OCI-LY3 (cell line): ENCODE results near the gene LEMD1.

Source experiments
- H2AFZ ChIP-seq: fragments of 200-600, 300-600 bp; shearing (Covaris generic); 2 replicates; pipeline ENCODE4 v1.6.0; 2014; ENCODE audit warnings: antibody characterized with exemption, low read depth, low read length
- H3K27ac ChIP-seq: fragments of 200-600, 300-600 bp; sonication (generic); 2 replicates; pipeline ENCODE4 v1.5.1; 2014; ENCODE audit warnings: mild to moderate bottlenecking, low read length, moderate library complexity, mixed read lengths
- H3K27me3 ChIP-seq: fragments of 200-600, 300-600 bp; sonication (generic); 2 replicates; pipeline ENCODE4 v1.6.1; 2014; ENCODE audit warnings: low read depth, low read length, mixed read lengths
- H3K36me3 ChIP-seq: fragments of 200-600, 300-600 bp; sonication (generic); replicated peaks from 2 replicates; pipeline ENCODE3; 2014; ENCODE audit warnings: low read depth, low read length, mixed read lengths
- H3K4me1 ChIP-seq: fragments of 300-600, 200-600 bp; sonication (generic); 2 replicates; pipeline ENCODE4 v1.6.1; 2014; ENCODE audit warnings: low read length, mixed read lengths
- H3K4me2 ChIP-seq: fragments of 200-600, 300-600 bp; sonication (generic); 2 replicates; pipeline ENCODE4 v1.6.1; 2014; ENCODE audit warnings: low read length, mixed read lengths
- H3K4me3 ChIP-seq: fragments of 300-600, 200-600 bp; sonication (generic); 2 replicates; pipeline ENCODE4 v1.5.1; 2014; ENCODE audit warnings: antibody characterized with exemption, mild to moderate bottlenecking, low read length, moderate library complexity
- H3K79me2 ChIP-seq: fragments of 300-600, 200-600 bp; shearing (Covaris generic); 2 replicates; pipeline ENCODE4 v1.6.1; 2014; ENCODE audit warnings: mild to moderate bottlenecking, low read length, mixed read lengths
- H3K9ac ChIP-seq: fragments of 300-600, 200-600 bp; shearing (Covaris generic); 2 replicates; pipeline ENCODE4 v1.6.0; 2014; ENCODE audit warnings: mild to moderate bottlenecking, low read length, moderate library complexity
- H3K9me3 ChIP-seq: fragments of 200-600, 300-600 bp; shearing (Covaris generic); 2 replicates; pipeline ENCODE4 v1.6.1; 2014; ENCODE audit warnings: low read length, mixed read lengths; ENCODE audit not compliant: insufficient read depth
- H4K20me1 ChIP-seq: fragments of 200-600, 300-600 bp; sonication (generic); 2 replicates; pipeline ENCODE4 v1.6.1; 2016; ENCODE audit warnings: low read length, mixed read lengths; ENCODE audit not compliant: insufficient read depth
- EZH2phosphoT487 ChIP-seq: fragments of 200-600 bp; shearing (Covaris generic); IDR thresholded peaks from 2 replicates; pipeline ENCODE4 v1.6.1; 2018; ENCODE audit warnings: antibody characterized with exemption, mixed run types, low read depth
- TF ChIP-seq, protein P1 (sequence below): fragments of 200-600, 300-600 bp; sonication (generic); IDR thresholded peaks from 2 replicates; pipeline ENCODE4 v1.5.1; 2014; ENCODE audit warnings: antibody characterized with exemption, low read length, low read depth

LEMD1 gene

DNA sequence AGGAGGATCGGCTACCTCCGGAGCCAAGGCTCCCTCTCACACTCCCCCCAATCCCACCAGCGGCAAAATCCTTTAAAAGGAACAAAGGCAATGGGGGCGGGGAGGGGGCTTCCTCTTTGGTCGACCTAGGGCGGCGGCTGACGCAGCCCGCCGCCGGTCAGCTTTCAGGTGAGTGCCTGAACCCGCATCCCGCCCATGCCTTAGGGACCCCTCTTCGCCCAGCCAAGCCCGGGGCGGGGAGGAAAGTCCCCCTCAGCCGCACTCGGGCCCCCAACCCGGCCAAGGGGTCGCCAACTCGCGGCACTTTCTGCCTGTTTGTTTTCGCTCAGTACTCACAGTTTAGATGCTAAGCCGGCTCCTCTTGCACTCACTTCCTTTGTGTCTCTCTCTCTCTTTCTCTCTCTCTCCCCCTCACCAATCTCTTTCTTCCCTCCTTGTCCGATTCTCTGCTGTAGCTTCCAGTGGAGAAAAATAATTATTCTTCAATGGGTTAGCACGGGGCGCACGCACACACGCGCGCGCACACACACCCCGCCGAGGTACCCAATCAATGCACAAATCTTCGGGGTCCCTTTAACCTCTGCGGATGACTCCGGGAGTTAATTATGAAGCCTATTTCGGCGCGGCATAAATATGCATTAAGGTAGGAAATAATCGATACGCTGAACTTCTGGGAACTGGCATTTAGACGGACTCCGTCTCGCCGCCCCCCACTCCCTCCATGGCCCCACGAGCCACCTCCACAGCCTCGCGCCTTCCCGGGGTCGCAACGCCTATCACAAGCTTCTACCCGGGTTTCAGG lies 33.9 kb upstream of the LEMD1 start, which contains the start of gene BLACAT1:
TSS of gene BLACAT1 (minus strand) at position 465 of the 802 bp plus-strand sequence.
- Histone ChIP-seq H3K4me3 (no peak within 1 kb of the TSS), H3K79me2 (no peaks in the 10 kb centered on the region), H3K27ac (no peak within 1 kb of the TSS), H4K20me1 (peaks cover 4% of the 10 kb centered on the region; the same call in 1 of the 2 replicates), H3K4me1 (no peaks in the 10 kb centered on the region), H3K9me3 (no peaks in the 10 kb centered on the region), H3K36me3 (no peaks in the 10 kb centered on the region), H2AFZ (no peak within 1 kb of the TSS), H3K27me3 (peaks cover 69% of the 10 kb centered on the region), H3K4me2 (no peak within 1 kb of the TSS), H3K9ac (no peak within 1 kb of the TSS)
- TF ChIP-seq, protein P1, sequence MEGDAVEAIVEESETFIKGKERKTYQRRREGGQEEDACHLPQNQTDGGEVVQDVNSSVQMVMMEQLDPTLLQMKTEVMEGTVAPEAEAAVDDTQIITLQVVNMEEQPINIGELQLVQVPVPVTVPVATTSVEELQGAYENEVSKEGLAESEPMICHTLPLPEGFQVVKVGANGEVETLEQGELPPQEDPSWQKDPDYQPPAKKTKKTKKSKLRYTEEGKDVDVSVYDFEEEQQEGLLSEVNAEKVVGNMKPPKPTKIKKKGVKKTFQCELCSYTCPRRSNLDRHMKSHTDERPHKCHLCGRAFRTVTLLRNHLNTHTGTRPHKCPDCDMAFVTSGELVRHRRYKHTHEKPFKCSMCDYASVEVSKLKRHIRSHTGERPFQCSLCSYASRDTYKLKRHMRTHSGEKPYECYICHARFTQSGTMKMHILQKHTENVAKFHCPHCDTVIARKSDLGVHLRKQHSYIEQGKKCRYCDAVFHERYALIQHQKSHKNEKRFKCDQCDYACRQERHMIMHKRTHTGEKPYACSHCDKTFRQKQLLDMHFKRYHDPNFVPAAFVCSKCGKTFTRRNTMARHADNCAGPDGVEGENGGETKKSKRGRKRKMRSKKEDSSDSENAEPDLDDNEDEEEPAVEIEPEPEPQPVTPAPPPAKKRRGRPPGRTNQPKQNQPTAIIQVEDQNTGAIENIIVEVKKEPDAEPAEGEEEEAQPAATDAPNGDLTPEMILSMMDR: no peak
- no peak for TF ChIP-seq EZH2phosphoT487

DNA sequence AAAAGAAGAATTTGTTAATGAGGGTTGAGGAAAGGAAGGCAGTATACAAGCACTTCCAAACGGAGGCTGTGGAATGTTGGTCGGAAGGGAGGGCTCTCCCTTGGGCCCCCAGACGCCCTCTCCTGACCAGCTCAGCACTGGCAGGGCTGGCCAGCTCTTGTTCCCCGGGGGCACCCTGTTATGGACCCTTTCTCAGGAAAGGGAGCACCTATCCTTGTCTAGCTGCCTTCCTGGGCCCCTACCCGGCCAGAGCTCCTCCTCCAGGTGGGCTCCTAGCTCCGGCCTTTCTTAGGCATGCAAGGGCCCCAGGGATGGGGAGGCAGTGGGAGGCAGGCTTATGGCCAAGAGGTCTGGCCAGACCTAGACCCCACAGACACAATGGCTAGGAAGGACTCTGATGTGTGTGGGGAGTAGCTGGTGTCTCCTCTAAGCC lies 33.1 kb upstream of the LEMD1 start:
- Histone ChIP-seq H3K9me3 (no peaks in the 10 kb centered on the region), H2AFZ (no peak overlapping the region), H3K27me3 (peaks cover 68% of the 10 kb centered on the region), H3K27ac (no peak overlapping the region), H4K20me1 (peaks cover 4% of the 10 kb centered on the region; the same call in 1 of the 2 replicates), H3K4me1 (no peaks in the 10 kb centered on the region), H3K4me3 (no peak overlapping the region), H3K36me3 (no peaks in the 10 kb centered on the region), H3K79me2 (no peaks in the 10 kb centered on the region), H3K4me2 (no peak overlapping the region), H3K9ac (no peak overlapping the region)
- no peak for TF ChIP-seq EZH2phosphoT487
- TF ChIP-seq, protein P1: no peak

DNA sequence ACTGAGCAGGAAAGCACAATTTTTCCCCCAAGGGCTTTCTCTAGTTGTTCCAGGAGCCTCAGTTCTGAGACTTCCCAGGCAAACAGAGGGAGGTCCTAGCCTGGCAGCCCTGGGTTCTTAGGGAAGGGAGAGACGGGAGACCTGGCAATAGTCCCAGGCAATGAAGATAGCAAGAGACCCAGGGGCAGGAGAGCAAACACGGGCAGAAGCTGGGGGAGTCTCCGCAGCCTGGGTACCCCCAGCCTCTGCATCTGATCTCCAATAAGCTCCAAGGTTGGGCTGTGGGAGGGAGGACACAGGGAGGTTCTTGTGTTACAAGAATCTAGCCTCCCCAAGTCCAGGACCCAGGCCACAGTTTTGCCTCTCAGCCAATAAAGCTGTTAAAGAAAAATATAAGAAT lies 31.6 kb upstream of the LEMD1 start:
- no peaks in the 10 kb centered on the region for H3K4me1 ChIP-seq
- no peak overlapping the region for H3K9ac ChIP-seq
- H3K27ac ChIP-seq: no peak overlapping the region
- no peaks in the 10 kb centered on the region for H3K79me2 ChIP-seq
- no peak for TF ChIP-seq EZH2phosphoT487
- TF ChIP-seq, protein P1: no peak
- peaks cover 57% of the 10 kb centered on the region for H3K27me3 ChIP-seq
- H3K4me3 ChIP-seq: no peak overlapping the region
- H3K9me3 ChIP-seq: no peaks in the 10 kb centered on the region
- H2AFZ ChIP-seq: no peak overlapping the region
- H3K36me3 ChIP-seq: no peaks in the 10 kb centered on the region
- H4K20me1 ChIP-seq: peaks cover 4% of the 10 kb centered on the region; the same call in 1 of the 2 replicates
- no peak overlapping the region for H3K4me2 ChIP-seq

DNA sequence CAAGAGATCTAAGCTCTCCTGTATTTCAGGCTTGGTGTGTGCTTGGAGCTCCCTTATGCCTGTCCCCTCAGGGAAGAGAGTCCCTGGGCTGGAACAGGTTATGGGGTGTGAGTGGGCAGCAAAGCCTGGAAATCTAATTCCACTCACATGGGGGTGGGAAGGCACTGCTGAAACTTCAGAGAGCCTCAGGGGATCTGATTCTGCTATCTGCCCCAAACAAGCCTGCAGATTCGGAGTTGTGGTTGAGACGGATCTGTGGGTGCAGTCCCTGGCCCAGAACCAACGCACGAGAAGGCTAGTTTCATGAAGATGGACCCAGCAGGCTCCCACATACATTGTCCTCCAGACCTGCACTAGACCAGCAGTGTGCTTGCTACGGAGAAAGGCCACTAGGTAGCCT lies 31.1 kb upstream of the LEMD1 start:
- no peaks in the 10 kb centered on the region for H3K4me1 ChIP-seq
- no peak overlapping the region for H3K4me2 ChIP-seq
- H2AFZ ChIP-seq: no peak overlapping the region
- no peak overlapping the region for H3K9ac ChIP-seq
- H3K4me3 ChIP-seq: no peak overlapping the region
- H3K9me3 ChIP-seq: no peaks in the 10 kb centered on the region
- peaks cover 53% of the 10 kb centered on the region for H3K27me3 ChIP-seq
- peaks cover 4% of the 10 kb centered on the region; the same call in 1 of the 2 replicates for H4K20me1 ChIP-seq
- H3K79me2 ChIP-seq: no peaks in the 10 kb centered on the region
- no peak overlapping the region for H3K27ac ChIP-seq
- TF ChIP-seq, protein P1: no peak
- no peak for TF ChIP-seq EZH2phosphoT487
- H3K36me3 ChIP-seq: no peaks in the 10 kb centered on the region
